K562 (cell line): ENCODE results near the gene FAM24B. TPM values are rescaled to one million over a fixed set of nuclear protein-coding genes. Genes with fewer than 3 reads are reported as not detected.

ENCODE experiments used
- ATAC-seq: fragments of 200-7000 bp; cut with Tn5 transposase; 3 replicates; pipeline ENCODE4 v1.9.1; 2020; ENCODE audit warnings: moderate library complexity
- BruUV-seq: library from RNA; stranded (reverse); fragments of 400-500 nt; replicated peaks from 2 replicates; lab custom pipeline; 2021; lab: Mats Ljungman, UMichigan
- CTCF ChIA-PET: fragments of 300-600 bp; formaldehyde crosslinking; extraction: SDS; loops from one replicate; lab custom pipeline; 2021; ENCODE audit warnings: low intra/inter-chr PET ratio; lab: Yijun Ruan, JAX
- POLR2A ChIA-PET: fragments of 300-600, 350-650 bp; sonication (Branson Sonifier 250); formaldehyde crosslinking; extraction: SDS; loops from one replicate; lab custom pipeline; 2021; ENCODE audit warnings: antibody characterized with exemption, inconsistent platforms; lab: Yijun Ruan, JAX
- DNase-seq, 4 experiments: peaks; one replicate each; pipeline versions ENCODE4 v3.0.0 to v3.0.0-alpha.2; 2011 to 2018; ENCODE audit warnings: low spot score in 3 of 4, mixed read lengths in 3 of 4; ENCODE audit errors: extremely low read depth in 1 of 4
- FAIRE-seq: peaks from 2 replicates; lab custom pipeline; 2011; peaks lifted over from hg19 to GRCh38; lab: Jason Lieb, UNC
- H2AFZ ChIP-seq: 2 replicates; pipeline ENCODE4 v1.6.0; 2011; ENCODE audit warnings: low read depth, low read length, control low read depth, inconsistent platforms
- H3K27ac ChIP-seq: fragments of 200-600 bp; 3 replicates; pipeline ENCODE4 v1.8.0; 2011; ENCODE audit warnings: low read depth, mild to moderate bottlenecking, control low read depth, inconsistent platforms, low read length, moderate library complexity, mixed read lengths; ENCODE audit errors: extremely low read depth
- H3K27me3 ChIP-seq, 2 experiments: fragments of 300-600 bp in 1 of 2; 2 replicates in 1 of 2; 3 replicates in 1 of 2; pipeline versions ENCODE4 v1.6.0 to v1.8.0; 2011; ENCODE audit warnings: inconsistent platforms in 2 of 2, low read length in 2 of 2, mild to moderate bottlenecking in 1 of 2, mixed read lengths in 1 of 2, moderate library complexity in 1 of 2; ENCODE audit not compliant: control insufficient read depth in 2 of 2, insufficient read depth in 2 of 2
- H3K36me3 ChIP-seq: fragments of 300-600 bp; 3 replicates; pipeline ENCODE4 v1.8.0; 2011; ENCODE audit warnings: mild to moderate bottlenecking, low read length, inconsistent platforms; ENCODE audit not compliant: control insufficient read depth, insufficient read depth
- H3K4me1 ChIP-seq, 2 experiments: fragments of 200-600 bp in 1 of 2; replicated peaks in 1 of 2; 2 replicates in 1 of 2; 3 replicates in 1 of 2; pipeline versions ENCODE4 v1.5.1 to v1.8.0; 2011; ENCODE audit warnings: inconsistent platforms in 2 of 2, low read length in 2 of 2, mild to moderate bottlenecking in 1 of 2, mixed read lengths in 1 of 2, moderate library complexity in 1 of 2; ENCODE audit not compliant: control insufficient read depth in 2 of 2, insufficient read depth in 2 of 2
- H3K4me2 ChIP-seq: 2 replicates; pipeline ENCODE4 v1.6.1; 2011; ENCODE audit warnings: low read length, control low read depth, inconsistent platforms, mixed read lengths; ENCODE audit not compliant: insufficient read depth
- H3K4me3 ChIP-seq: fragments of 200-600 bp; sonication (generic), shearing (Covaris generic); 2 replicates; pipeline ENCODE4 v1.5.1; 2016; ENCODE audit warnings: control low read depth, inconsistent platforms
- H3K79me2 ChIP-seq: fragments of 200-600 bp; 3 replicates; pipeline ENCODE4 v1.8.0; 2011; ENCODE audit warnings: low read length, inconsistent platforms; ENCODE audit not compliant: control insufficient read depth, insufficient read depth
- H3K9ac ChIP-seq, 2 experiments: 2 replicates each; pipeline versions ENCODE4 v1.6.0 to v1.6.1; 2011; ENCODE audit warnings: low read depth in 2 of 2, low read length in 2 of 2, control low read depth in 1 of 2, inconsistent platforms in 1 of 2, mild to moderate bottlenecking in 1 of 2, mixed read lengths in 1 of 2; ENCODE audit not compliant: insufficient read depth in 1 of 2
- H3K9me1 ChIP-seq: one replicate; pipeline ENCODE4 v1.6.0; 2011; ENCODE audit warnings: inconsistent platforms, mild to moderate bottlenecking, low read length, moderate library complexity; ENCODE audit not compliant: control insufficient read depth, insufficient read depth
- H3K9me3 ChIP-seq: replicated peaks from 2 replicates; pipeline ENCODE4 v1.5.1; 2011; ENCODE audit warnings: low read depth, low read length, inconsistent platforms; ENCODE audit not compliant: control insufficient read depth, insufficient read depth
- H4K20me1 ChIP-seq: replicated peaks from 2 replicates; pipeline ENCODE4 v1.6.1; 2011; ENCODE audit warnings: low read length, inconsistent platforms, mixed read lengths; ENCODE audit not compliant: control insufficient read depth, insufficient read depth
- ARID1B ChIP-seq: fragments of 450-650 bp; IDR thresholded peaks from 2 replicates; pipeline ENCODE4 v1.6.1; 2016; ENCODE audit warnings: antibody characterized with exemption, mild to moderate bottlenecking, inconsistent platforms
- BRCA1 ChIP-seq, 2 experiments: fragments of 450-650 bp in 1 of 2; sonication (generic) in 1 of 2; formaldehyde crosslinking in 1 of 2; IDR thresholded peaks; 2 replicates each; pipeline versions ENCODE4 v1.5.0 to v1.6.1; 2017 to 2020; ENCODE audit warnings: mild to moderate bottlenecking in 1 of 2, missing genetic modification reagents in 1 of 2
- CEBPG ChIP-seq, 3 experiments: fragments of 200-800 bp in 1 of 3; sonication (Bioruptor generic) in 1 of 3; sonication (generic) in 1 of 3; formaldehyde crosslinking in 1 of 3; IDR thresholded peaks in 2 of 3; conservative IDR thresholded peaks in 1 of 3; 2 replicates each; pipeline versions ENCODE4 v1.6.1 to v1.8.0; 2016 to 2022; ENCODE audit warnings: missing compliant biosample characterization in 2 of 3, missing genetic modification characterization in 2 of 3, mild to moderate bottlenecking in 1 of 3, missing genetic modification reagents in 1 of 3
- GTF2F1 ChIP-seq: IDR thresholded peaks from 2 replicates; pipeline ENCODE4 v1.6.1; 2011; ENCODE audit warnings: low read depth, low read length, improper control_type of control experiment
- KAT8 ChIP-seq: fragments of 450-650 bp; IDR thresholded peaks from 2 replicates; pipeline ENCODE4 v1.6.1; 2016; ENCODE audit warnings: low read depth, mild to moderate bottlenecking
- SETDB1 ChIP-seq: IDR thresholded peaks from one replicate; pipeline ENCODE4 v1.6.1; 2012; ENCODE audit warnings: low read length, control low read depth, inconsistent platforms
- ZKSCAN3 ChIP-seq: fragments of 250-450 bp; sonication (Bioruptor Pico); IDR thresholded peaks from 2 replicates; pipeline ENCODE4 v1.4.0; 2020
- ZNF124 ChIP-seq: sonication (generic); formaldehyde crosslinking; IDR thresholded peaks from 2 replicates; pipeline ENCODE4 v1.8.1; 2022; ENCODE audit warnings: missing genetic modification reagents
- ZNF449 ChIP-seq: fragments of 250-450 bp; sonication (Bioruptor Pico); IDR thresholded peaks from 2 replicates; pipeline ENCODE4 v1.8.0; 2022; ENCODE audit warnings: moderate library complexity, mild to moderate bottlenecking, inconsistent platforms
- WGBS: fragments of 100-300 bp; shearing (Covaris generic); methylation state at CpG from one replicate; pipeline ENCODE4 v1.1.6; 2016; ENCODE audit warnings: low coverage, mixed read lengths; ENCODE audit not compliant: insufficient coverage; ENCODE audit errors: missing lambda C conversion rate; 5-methylcytosine and 5-hydroxymethylcytosine counted together
- in situ Hi-C: fragments of 300-500 bp; cut with MboI; formaldehyde crosslinking; loops from 4 replicates; pipeline ENCODE4 v1.15.0; 2018; ENCODE audit warnings: inconsistent platforms, mixed read lengths
- intact Hi-C: fragments of 100-400 bp; cut with micrococcal nuclease; formaldehyde crosslinking; loops from 2 replicates; pipeline ENCODE4 v1.14.2; 2022
- polyA plus RNA-seq, 8 experiments: library from polyadenylated mRNA; depleted of rRNA in 4 of 8; stranded (reverse) in 5 of 8; unstranded in 3 of 8; fragments of >200 nt; fragmentation: Nextera tagmentation in 2 of 8; fragmentation: Illumina TruSeq in 1 of 8; extraction: Ambion mirVana in 2 of 8; extraction: Trizol in 1 of 8; gene quantifications; 2 replicates each; pipeline versions ENCODE4 v1.2.1 to v1.2.3, GENCODE V29; 2011 to 2014; ENCODE audit warnings: inconsistent platforms in 1 of 8, missing spikeins in 1 of 8
- total RNA-seq, 7 experiments: library from RNA; depleted of rRNA in 6 of 7; stranded (reverse); fragments of >200 nt in 6 of 7; fragmentation: Illumina TruSeq in 2 of 7; extraction: Trizol in 2 of 7; gene quantifications; 2 replicates each; pipeline versions ENCODE4 v1.2.1 to v1.2.3, GENCODE V29; 2011 to 2021; ENCODE audit warnings: low replicate concordance in 1 of 7

FAM24B gene
- total and polyA plus RNA-seq, 9 of the 15 experiments (the other 6 are each of a cell fraction or from before 2014, with no cell fraction given) = 6.0 to 19.6 (median 9.2) TPM

GRCh38 chr10:122864194-122864592, 15.2 kb downstream of the FAM24B start:
- in situ Hi-C loops = no loop called here
- POLR2A ChIA-PET = interaction anchor here (0.8 kb wide), 1 partner anchor 12 kb away, joined by 3 read pairs; no protein-coding TSS in a partner anchor
- H3K4me1 ChIP-seq = peaks cover 0 to 6% of the 10 kb centered on the region in 2 experiments; a peak in 2 of 5 replicates
- H3K9ac ChIP-seq = no peak overlapping the region
- H3K79me2 ChIP-seq = peaks cover 60% of the 10 kb centered on the region
- ATAC-seq (no peak), DNase-seq (no peak), FAIRE-seq (no peak)
- no peak overlapping the region for H3K27ac ChIP-seq
- no peaks in the 10 kb centered on the region for H3K36me3 ChIP-seq
- H4K20me1 ChIP-seq = peaks cover 15% of the 10 kb centered on the region
- no peak overlapping the region for H3K4me3 ChIP-seq
- CTCF ChIA-PET = no interaction called here
- no peaks in the 10 kb centered on the region for H3K9me1 ChIP-seq
- TF ChIP-seq CEBPG (CRISPR knock-in tag; IDR thresholded peaks at IDR 0.05) (no peak), CEBPG (tag; conservative IDR thresholded peaks at IDR 0.05 in 1 of 2, IDR thresholded peaks at IDR 0.05 in 1 of 2) (peak; percentile 17 to 27; a peak in 1 of 4 replicates), ARID1B (no peak)
- TF ChIP-seq, all 486 proteins: peak for 1
- no peak overlapping the region for H3K4me2 ChIP-seq
- WGBS = 86% methylated on average over 2 of the region's 2 CpGs
- intact Hi-C loops = no loop called here
- no peaks in the 10 kb centered on the region for H3K27me3 ChIP-seq
- H2AFZ ChIP-seq = no peak overlapping the region
- BruUV-seq = no TSS peak
- H3K9me3 ChIP-seq = no peaks in the 10 kb centered on the region

- H2AFZ ChIP-seq = no peak overlapping the region
- 88% methylated on average over 2 of the region's 2 CpGs for WGBS
- H3K27me3 ChIP-seq = no peaks in the 10 kb centered on the region
- H3K4me2 ChIP-seq = no peak overlapping the region
- BruUV-seq = no TSS peak
- in situ Hi-C loops = no loop called here
- DNase-seq = no peak
- no peaks in the 10 kb centered on the region for H3K36me3 ChIP-seq
- ChIA-PET POLR2A (no interaction called here), CTCF (no interaction called here)
- H3K9me3 ChIP-seq = no peaks in the 10 kb centered on the region
- intact Hi-C loops = no loop called here
- no peak overlapping the region for H3K9ac ChIP-seq
- H3K79me2 ChIP-seq = peaks cover 66% of the 10 kb centered on the region
- peaks cover 0 to 6% of the 10 kb centered on the region in 2 experiments; a peak in 2 of 5 replicates for H3K4me1 ChIP-seq
- TF ChIP-seq GTF2F1 = no peak
- TF ChIP-seq SETDB1 = no peak
- TF ChIP-seq KAT8 = no peak
- no peak for TF ChIP-seq ZNF124 (CRISPR knock-in tag)
- TF ChIP-seq ZNF449 (CRISPR knock-in tag) = no peak
- TF ChIP-seq BRCA1 (IDR thresholded peaks at IDR 0.05) = no peak
- TF ChIP-seq BRCA1 (CRISPR knock-in tag; IDR thresholded peaks at IDR 0.05) = no peak
- no peak for TF ChIP-seq ZKSCAN3 (CRISPR knock-in tag)
- no peaks in the 10 kb centered on the region for H3K9me1 ChIP-seq
- no peak overlapping the region for H3K4me3 ChIP-seq
- H4K20me1 ChIP-seq = peaks cover 18% of the 10 kb centered on the region
- no peak overlapping the region for H3K27ac ChIP-seq
- ATAC-seq = no peak
- FAIRE-seq = no peak
These were observed 15.9 kb downstream of the FAM24B start for GRCh38 chr10:122863216-122864193.
